ENCODE measurements around the gene CTSD.

CTSD gene

GRCh38 chr11:1755692-1756561 lies 7.8 kb downstream of the CTSD start:
- DNase-seq (ENCODE audit: low read depth in 2 of 2) = no peak

- DNase-seq (ENCODE audit: low read depth in 2 of 2) = no peak
Measured at GRCh38 chr11:1755344-1755691, 8.4 kb downstream of the CTSD start.

- no peak for DNase-seq (ENCODE audit: low read depth in 2 of 2)
Measured at GRCh38 chr11:1754376-1755150, 9.2 kb downstream of the CTSD start.

GRCh38 chr11:1753929-1754305 lies 9.8 kb downstream of the CTSD start:
- DNase-seq (ENCODE audit: low read depth in 2 of 2) = no peak

- no peak for DNase-seq (ENCODE audit: low read depth in 2 of 2)
Measured at GRCh38 chr11:1753229-1753928, 10.3 kb downstream of the CTSD start.

- DNase-seq (ENCODE audit: low read depth in 2 of 2) = no peak
Measured at GRCh38 chr11:1752907-1753228, 10.9 kb downstream of the CTSD start.

GRCh38 chr11:1751999-1752906 lies 11.5 kb downstream of the CTSD start:
- no peak for DNase-seq (ENCODE audit: low read depth in 2 of 2)

GRCh38 chr11:1751531-1751921 lies 12.2 kb downstream of the CTSD start:
- DNase-seq (ENCODE audit: low read depth in 2 of 2) = no peak

GRCh38 chr11:1750840-1751530 lies 12.7 kb downstream of the CTSD start:
- DNase-seq (ENCODE audit: low read depth in 2 of 2) = no peak

- DNase-seq (ENCODE audit: low read depth in 2 of 2) = no peak
Measured at GRCh38 chr11:1750481-1750839, 13.3 kb downstream of the CTSD start, which contains the start of gene IFITM10. IFITM10 (minus strand) TSS chr11:1750595; CDS start chr11:1750442, 153 bp downstream.

GRCh38 chr11:1749395-1750351 lies 14.1 kb downstream of the CTSD start:
- no peak for DNase-seq (ENCODE audit: low read depth in 2 of 2)

- DNase-seq (ENCODE audit: low read depth in 2 of 2) = no peak
Measured at GRCh38 chr11:1748636-1749394, 14.9 kb downstream of the CTSD start.

- DNase-seq (ENCODE audit: low read depth in 2 of 2) = no peak
Measured at GRCh38 chr11:1747753-1748635, 15.7 kb downstream of the CTSD start.

- DNase-seq (ENCODE audit: low read depth in 2 of 2) = no peak
Measured at GRCh38 chr11:1746956-1747752, 16.6 kb downstream of the CTSD start.

GRCh38 chr11:1746511-1746931 lies 17.2 kb downstream of the CTSD start:
- no peak for DNase-seq (ENCODE audit: low read depth in 2 of 2)

GRCh38 chr11:1745701-1746320 lies 17.9 kb downstream of the CTSD start:
- no peak for DNase-seq (ENCODE audit: low read depth in 2 of 2)
